HG03159 (cell line): ENCODE results near the gene FHDC1.

Experiments
- ATAC-seq: cut with Tn5 transposase; IDR thresholded peaks from one replicate; pipeline ENCODE4 v1.9.1; 2021; ENCODE audit warnings: mild to moderate bottlenecking, moderate library complexity; ENCODE audit not compliant: unreplicated experiment

FHDC1 gene

GRCh38 chr4:153001626-153002025 is 65.5 kb downstream of the FHDC1 start:
- no peak for ATAC-seq

DNA sequence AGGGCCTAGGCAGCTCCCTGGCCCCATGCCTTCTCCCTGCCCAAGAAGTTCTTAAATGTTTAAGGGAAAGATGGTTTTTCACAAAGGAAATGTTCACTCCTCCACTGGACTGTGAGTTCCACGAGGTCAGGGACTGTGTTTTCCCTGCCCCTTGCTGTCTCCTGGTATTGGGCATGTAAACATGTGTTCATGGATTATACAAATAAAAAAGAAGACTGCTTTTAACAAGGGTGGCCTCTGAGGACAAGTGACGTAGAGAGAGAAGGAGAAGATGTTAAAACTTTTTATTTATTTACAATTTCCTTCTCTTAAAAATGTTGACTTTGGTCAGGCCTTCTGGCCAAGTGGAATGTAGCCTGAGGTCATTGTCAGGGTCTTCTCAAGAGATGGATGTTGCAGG is 66.0 kb downstream of the FHDC1 start:
- ATAC-seq, result no peak

DNA sequence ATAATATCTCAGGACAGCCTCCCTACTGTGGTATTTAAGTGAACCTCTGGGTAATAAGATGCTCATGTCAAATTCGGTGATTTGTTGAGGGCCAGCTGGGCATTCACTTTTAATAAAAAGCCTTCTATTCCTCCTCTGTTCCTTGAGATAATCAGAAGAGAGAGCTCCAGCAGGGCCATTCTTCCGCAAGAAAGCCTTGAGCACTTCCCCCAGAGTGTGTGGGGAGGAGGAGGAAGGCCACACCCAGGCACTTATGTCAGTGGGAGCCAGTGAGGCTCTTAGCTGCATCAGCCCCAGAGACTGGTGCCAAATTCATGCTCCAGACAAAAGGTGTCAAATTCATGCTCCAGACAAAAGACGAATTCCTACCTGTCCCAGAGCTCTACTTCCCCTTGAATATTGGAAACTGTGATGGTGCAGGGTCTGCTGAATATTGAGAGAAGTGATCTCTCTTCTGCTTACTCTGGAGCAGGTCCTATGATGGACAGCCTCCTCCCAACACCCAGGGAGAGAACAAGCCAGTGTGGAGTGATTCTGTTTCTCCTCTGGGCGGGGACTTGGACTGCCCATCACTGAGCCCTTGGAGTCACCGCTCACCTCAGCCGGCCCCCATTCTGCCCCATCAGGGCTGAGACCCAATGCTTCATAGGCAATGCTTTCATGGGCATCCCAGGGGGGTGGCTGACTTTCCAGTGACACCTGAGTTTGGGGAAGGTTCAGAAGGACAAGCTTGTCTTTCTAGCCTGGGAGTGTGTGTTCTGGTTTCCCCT is 68.1 kb downstream of the FHDC1 start:
- no peak for ATAC-seq

DNA sequence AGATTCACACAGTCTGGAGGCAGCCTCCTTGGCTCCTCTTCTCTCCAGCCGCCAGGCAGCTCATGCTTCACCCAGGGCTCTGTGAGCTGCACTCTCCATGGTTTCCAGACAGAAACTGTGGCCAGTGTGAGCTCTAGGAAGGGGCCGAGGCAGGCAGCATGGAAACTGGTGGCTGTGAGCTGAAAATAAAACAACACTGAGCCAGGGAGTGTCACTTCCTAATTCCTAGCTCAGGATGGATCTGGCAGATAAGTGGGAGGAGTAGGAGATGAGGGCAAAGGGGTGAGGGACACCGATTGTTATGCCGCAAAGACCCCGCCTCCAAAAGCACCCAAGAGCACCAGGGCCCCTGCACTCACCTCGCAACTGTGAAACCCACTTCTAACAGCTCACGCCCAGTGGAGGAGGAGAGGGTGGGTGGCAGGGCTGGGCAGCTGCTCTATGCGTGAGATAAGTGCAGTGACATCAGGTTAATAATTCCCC is 69.8 kb downstream of the FHDC1 start:
- ATAC-seq, result no peak

- ATAC-seq, result peak; percentile 86
Observed at GRCh38 chr4:153008578-153009199, 72.6 kb downstream of the FHDC1 start.

DNA sequence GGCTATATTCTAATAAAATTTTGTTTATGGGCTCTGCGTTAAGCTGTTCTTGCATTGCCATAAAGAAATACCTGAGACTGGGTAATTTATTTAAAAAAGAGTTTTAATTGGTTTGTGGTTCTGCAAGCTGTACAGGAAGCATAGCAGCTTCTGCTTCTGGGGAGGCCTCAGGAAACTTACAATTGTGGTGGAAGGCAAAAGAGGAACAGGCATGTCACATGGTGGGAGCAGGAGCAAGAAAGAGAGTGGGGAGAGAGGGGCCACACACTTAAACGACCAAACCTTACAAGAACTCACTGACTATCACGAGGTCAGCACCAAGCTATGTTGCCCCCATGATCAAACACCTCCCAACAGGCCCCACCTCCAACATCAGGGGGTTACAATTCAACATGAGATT is 74.0 kb downstream of the FHDC1 start:
- ATAC-seq, result no peak

DNA sequence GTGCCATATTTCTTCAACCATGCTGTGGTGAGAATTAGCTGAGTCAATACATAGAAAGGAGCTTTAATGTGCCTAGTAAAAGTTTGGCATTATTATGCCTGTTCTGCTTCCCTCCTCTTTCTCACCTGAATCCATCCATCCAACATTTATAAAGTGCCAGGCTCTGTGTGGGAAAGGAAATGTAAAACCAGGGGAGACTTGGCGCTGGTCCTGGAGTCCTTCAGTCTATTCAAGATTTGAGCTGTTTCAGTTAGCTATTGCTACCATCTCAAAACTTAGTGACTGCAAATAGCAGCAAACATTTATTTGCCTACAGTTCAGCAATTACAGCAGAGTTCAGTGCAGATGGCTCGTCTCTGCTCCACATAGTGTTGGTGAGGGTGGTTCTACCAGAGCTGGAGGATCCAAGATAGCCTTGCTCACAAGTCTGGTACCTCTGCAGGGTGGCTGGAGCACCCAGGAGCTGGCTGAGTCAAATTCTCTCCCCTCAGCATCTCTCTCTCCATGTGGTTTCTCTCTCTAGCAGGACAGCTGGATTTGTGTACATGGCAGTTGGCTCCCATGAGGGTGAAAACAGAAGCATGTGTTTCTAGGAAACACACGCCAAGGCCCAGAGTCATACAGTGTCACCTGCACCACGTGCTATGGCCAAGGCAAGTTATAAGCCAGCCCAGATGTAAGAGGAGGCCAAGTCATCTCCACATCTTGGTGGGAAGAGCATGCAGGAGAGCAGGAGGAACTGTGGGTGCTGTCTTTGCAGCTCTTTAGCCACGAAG is 77.3 kb downstream of the FHDC1 start:
- ATAC-seq, result no peak

GRCh38 chr4:153014460-153014859 is 78.3 kb downstream of the FHDC1 start:
- ATAC-seq, result no peak

DNA sequence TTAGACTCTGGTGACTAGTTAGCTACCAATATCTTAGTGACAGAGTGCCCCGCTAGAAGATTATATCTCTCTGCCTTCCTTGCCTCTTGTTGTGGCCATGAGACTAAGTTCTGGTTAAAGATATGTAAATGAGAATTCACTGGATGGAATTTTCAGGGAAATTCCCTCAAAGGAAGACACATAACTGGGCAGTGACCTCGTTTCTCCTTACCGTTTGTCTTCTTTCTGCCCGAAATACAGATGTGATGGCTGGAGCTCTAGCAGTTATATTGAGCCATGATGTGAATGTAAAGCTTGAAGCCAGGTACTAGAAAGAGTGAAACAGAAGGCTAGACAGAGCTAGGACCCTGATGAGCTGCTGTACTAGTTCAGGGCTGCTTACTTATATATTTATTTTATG is 80.5 kb downstream of the FHDC1 start:
- no peak for ATAC-seq

DNA sequence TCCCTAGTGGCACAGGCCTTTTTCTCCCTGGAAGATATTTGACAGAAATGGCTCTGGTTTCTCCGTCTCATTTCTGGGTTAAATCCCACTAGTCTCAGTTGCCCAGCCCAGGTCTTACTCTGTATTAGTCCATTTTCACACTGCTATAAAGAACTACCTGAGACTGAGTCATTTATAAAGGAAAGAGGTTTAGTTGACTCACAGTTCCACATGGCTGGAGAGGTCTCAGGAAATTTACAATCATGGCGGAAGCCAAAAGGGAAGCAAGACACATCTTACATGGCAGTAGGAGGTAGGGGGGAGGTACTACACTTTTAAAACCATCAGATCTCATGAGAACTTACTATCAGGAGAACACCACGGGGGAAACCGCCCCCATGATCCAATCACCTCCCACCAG is 81.9 kb downstream of the FHDC1 start:
- no peak for ATAC-seq

- no peak for ATAC-seq
Observed at GRCh38 chr4:153018684-153019083, 82.6 kb downstream of the FHDC1 start.

DNA sequence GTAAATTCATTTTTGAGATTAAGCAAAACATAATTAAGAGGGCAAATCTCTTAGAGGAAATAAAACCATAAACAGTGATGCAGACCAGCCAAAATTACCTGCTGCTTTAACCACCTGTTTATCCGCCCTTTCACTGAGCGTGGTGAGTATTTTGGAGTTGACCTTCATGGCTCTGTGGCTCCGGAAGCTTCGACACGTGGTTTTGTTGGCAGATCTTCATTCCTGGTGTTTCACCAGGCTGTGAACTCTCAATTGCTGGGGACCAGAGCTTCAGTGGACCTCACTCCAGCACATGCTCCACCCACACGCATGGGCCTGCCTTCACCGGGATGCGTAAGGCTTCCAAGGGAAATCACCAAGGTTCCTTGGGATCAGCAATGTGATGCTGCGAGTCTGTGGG is 83.8 kb downstream of the FHDC1 start:
- no peak for ATAC-seq

- no peak for ATAC-seq
Observed at GRCh38 chr4:153020457-153020856, 84.3 kb downstream of the FHDC1 start.

DNA sequence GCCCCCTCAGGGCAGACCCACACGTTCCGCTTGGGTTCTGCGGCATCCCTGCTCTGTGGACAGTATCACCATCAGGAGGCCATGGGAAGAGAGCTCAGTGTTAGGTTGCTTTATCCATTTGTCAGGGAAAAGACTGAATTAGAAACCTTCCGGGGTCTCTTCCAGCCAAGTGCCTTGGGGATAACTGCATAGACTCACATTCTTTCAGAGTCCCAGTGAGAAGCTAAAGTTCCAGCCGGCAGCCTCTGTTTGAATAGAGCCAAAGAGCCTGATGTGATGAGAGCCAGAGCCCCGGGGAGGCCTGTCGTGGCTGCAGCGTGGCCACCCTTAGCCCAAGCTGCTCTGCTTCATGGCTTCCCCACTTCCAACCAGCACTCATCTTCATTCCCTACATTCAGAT is 85.2 kb downstream of the FHDC1 start:
- ATAC-seq, result no peak

GRCh38 chr4:153022241-153022715 is 86.2 kb downstream of the FHDC1 start:
- ATAC-seq, result no peak

DNA sequence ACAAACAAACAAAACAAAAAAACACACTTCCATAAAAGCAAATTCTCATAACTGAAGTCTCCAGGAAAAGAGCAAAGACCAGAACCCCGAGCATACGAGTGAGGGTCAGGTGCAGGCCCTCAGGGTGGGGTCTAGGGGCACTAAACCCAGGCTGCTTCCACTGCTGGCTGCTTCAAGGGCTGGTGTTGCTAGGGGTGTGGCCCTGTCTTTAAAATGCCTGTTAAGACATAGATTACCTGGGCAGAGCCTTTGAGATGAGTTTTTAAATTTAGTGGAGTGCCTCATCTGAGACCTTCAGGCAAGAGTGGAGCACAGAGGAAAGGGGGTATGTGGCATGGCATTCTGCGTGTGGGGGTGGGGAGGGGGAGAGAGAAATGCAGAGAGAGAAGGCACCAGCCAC is 87.0 kb downstream of the FHDC1 start:
- no peak for ATAC-seq

- ATAC-seq, result no peak
Observed at GRCh38 chr4:153023692-153024394, 87.7 kb downstream of the FHDC1 start.

GRCh38 chr4:153024466-153024865 is 88.3 kb downstream of the FHDC1 start:
- ATAC-seq, result no peak

GRCh38 chr4:153025406-153025805 is 89.3 kb downstream of the FHDC1 start:
- no peak for ATAC-seq

- no peak for ATAC-seq
Observed at GRCh38 chr4:153026591-153027346, 90.6 kb downstream of the FHDC1 start.
